Measurements from ENCODE around the gene ARHGAP18.

ARHGAP18 gene

DNA sequence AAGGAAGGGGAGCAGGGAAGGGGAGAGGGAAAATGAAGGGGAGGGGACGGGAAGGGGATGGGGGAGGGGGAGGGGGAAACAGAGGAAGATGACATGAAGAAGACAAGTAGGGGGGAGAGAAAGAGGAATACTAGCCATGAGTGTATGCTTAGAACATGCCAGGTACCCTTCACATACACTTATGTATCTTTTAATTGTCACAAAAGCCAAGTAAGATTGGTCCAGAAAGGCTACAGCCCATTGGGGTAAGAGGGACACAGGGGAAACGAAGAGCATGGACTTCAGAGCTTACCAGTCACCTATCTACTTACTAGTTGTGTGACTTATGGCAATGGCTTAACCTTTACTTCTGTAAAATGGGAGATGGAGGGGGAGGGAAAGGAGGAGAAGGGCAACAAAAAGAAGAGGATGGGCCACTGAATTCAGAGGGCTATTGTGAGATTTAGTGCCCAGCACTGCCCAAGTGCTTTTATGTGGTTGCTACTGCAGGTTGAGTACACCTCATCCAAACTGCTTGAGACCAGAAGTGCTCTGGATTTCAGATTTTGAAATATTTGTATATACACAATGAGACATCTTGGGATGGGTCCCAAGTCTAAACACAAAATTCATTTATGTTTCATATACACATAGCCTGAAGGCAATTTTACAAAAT lies 90.3 kb downstream of the ARHGAP18 start:
- TF ChIP-seq, protein P1, sequence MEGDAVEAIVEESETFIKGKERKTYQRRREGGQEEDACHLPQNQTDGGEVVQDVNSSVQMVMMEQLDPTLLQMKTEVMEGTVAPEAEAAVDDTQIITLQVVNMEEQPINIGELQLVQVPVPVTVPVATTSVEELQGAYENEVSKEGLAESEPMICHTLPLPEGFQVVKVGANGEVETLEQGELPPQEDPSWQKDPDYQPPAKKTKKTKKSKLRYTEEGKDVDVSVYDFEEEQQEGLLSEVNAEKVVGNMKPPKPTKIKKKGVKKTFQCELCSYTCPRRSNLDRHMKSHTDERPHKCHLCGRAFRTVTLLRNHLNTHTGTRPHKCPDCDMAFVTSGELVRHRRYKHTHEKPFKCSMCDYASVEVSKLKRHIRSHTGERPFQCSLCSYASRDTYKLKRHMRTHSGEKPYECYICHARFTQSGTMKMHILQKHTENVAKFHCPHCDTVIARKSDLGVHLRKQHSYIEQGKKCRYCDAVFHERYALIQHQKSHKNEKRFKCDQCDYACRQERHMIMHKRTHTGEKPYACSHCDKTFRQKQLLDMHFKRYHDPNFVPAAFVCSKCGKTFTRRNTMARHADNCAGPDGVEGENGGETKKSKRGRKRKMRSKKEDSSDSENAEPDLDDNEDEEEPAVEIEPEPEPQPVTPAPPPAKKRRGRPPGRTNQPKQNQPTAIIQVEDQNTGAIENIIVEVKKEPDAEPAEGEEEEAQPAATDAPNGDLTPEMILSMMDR (IDR thresholded peaks at IDR 0.05; ENCODE audit: low read depth, low read length, missing control alignments), result no peak
- no peak overlapping the region for H3K4me3 ChIP-seq (replicated peaks; ENCODE audit: low read depth, low read length)
- no peak for DNase-seq (ENCODE audit: extremely low read depth, low read depth)

DNA sequence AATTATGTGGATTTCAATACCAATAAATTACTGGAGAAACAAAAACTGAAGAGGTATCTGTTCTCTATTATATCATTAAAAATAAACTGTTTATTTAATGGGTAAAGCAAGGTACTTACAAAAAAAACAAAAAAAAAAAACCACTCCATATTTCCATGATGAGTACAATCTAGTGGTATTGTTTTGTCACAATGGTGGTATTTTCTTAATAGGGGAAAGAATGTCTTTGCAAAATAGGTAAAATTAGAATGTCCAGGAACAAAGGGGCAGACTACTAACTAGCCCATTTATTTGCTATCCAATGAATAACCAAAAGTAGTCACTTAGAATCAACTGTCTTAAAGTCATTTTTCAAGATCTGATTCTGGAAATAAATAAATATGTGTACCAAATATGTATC lies 92.0 kb downstream of the ARHGAP18 start:
- DNase-seq (ENCODE audit: extremely low read depth, low read depth), result no peak
- TF ChIP-seq, protein P1 (IDR thresholded peaks at IDR 0.05; ENCODE audit: low read depth, low read length, missing control alignments), result no peak
- H3K4me3 ChIP-seq (replicated peaks; ENCODE audit: low read depth, low read length), result no peak overlapping the region

DNA sequence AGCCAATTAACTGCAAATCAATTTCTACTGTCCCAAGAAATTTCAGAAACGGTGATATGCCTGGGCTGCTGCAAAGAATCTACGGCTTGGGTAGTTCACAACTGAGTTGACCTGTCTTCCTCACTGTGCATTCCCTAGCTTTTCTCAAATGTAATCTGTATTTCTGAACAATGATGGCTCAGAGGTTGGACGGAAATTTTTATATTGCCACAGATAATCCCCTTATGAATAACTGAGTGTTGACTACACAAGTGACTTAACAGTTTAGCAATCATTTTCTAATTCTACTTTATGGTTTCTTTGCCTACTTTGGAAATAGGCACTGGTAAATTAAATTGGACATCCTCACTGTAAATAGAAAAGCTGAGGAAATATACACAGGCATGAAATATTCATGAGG lies 94.5 kb downstream of the ARHGAP18 start:
- H3K4me3 ChIP-seq (replicated peaks; ENCODE audit: low read depth, low read length), result no peak overlapping the region
- no peak for DNase-seq (ENCODE audit: extremely low read depth, low read depth)
- TF ChIP-seq, protein P1 (IDR thresholded peaks at IDR 0.05; ENCODE audit: low read depth, low read length, missing control alignments), result no peak

DNA sequence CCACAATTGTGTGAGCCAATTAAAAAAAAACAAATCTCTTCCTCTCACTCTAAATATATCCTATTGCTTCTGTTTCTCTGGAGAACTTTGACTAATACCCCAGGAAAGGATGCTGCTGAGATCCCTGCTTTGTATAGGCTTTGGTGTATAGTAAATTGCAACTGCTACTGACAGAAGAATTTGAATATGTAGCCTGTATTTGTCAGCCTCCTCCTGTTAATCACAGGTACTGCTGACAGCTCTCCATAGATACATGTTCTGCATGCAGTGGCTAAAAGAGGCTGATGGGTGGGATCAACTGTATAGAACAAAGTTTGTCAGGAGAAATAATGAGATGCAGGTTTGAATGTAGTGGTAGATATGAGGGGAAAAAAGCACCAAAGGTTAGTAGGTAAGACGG lies 95.0 kb downstream of the ARHGAP18 start:
- H3K4me3 ChIP-seq (replicated peaks; ENCODE audit: low read depth, low read length), result no peak overlapping the region
- no peak for DNase-seq (ENCODE audit: extremely low read depth, low read depth)
- TF ChIP-seq, protein P1 (IDR thresholded peaks at IDR 0.05; ENCODE audit: low read depth, low read length, missing control alignments), result no peak

DNA sequence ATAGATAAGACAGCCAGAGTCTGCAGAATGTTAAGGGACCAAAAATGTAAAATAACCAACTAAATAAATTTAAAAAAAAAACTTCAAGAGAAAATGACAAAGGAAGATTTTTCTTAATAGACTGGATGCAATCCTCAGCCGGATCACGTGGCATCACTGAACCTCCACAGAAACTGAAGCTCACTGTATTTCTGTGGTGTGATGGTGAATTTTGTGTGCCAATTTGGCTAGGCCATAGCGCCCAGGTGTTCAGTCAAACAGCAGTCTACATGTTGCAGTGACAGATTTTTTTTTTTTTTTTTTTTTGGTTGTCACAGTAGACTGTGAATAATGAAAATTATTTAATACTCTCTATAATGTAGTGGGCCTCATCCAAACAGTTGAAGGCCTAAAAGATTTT lies 95.5 kb downstream of the ARHGAP18 start:
- DNase-seq (ENCODE audit: extremely low read depth, low read depth), result no peak
- H3K4me3 ChIP-seq (replicated peaks; ENCODE audit: low read depth, low read length), result no peak overlapping the region
- TF ChIP-seq, protein P1 (IDR thresholded peaks at IDR 0.05; ENCODE audit: low read depth, low read length, missing control alignments), result no peak

DNA sequence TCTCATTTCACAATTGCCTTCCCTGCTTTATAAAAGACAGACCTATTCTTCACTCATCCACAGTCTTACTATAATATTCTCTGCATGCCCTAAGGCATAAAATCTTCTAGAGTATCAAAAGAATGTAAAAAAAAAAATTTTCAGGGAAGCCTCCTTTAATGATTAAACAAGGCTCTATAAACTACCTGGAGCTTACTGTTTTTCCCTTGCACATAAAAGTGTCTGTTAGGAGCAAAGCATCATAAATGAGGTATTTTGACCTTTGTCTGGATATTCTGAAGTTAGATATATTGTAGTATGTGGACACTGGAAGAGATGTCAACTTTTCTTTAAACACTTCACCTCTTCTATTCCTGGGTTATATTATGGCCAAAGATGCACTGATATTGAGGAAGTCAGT lies 97.5 kb downstream of the ARHGAP18 start:
- H3K4me3 ChIP-seq (replicated peaks; ENCODE audit: low read depth, low read length), result no peak overlapping the region
- TF ChIP-seq, protein P1 (IDR thresholded peaks at IDR 0.05; ENCODE audit: low read depth, low read length, missing control alignments), result no peak
- no peak for DNase-seq (ENCODE audit: extremely low read depth, low read depth)

DNA sequence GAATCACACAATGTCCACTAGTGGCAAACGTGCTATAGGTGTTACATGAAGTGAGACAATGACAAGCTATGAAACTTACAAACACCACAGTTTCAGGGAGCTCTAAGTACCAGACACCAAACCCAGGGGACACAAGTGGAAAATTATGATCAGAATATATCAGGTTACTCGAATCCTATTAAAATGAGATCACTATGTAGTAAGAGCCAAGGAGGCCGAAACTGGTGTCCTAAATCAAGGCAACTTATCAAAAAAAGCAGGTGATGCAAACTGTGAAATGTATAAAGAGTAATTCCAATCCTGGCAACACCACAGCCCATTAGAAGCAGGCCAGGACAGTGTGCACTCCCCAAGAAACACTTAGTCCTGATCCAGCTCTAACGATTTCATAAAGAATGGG lies 100.3 kb downstream of the ARHGAP18 start:
- DNase-seq (ENCODE audit: extremely low read depth, low read depth), result no peak
- H3K4me3 ChIP-seq (replicated peaks; ENCODE audit: low read depth, low read length), result no peak overlapping the region
- TF ChIP-seq, protein P1 (IDR thresholded peaks at IDR 0.05; ENCODE audit: low read depth, low read length, missing control alignments), result no peak

All from HFF-Myc (cell line).